Smooth muscle cell (in vitro differentiated cells): ENCODE results near the gene FOXA1. TPM values are rescaled to one million over a fixed set of nuclear protein-coding genes. Genes with fewer than 3 reads are reported as not detected.

Experiments
- DNase-seq: peaks from one replicate; lab custom pipeline; 2025; ENCODE audit not compliant: unreplicated experiment; lab: John Stamatoyannopoulos, UW
- H2AFZ ChIP-seq: fragments of 200-600 bp; sonication (generic); 2 replicates; pipeline ENCODE4 v1.6.0; 2016; ENCODE audit warnings: antibody characterized with exemption, low read depth, mild to moderate bottlenecking
- H3F3A ChIP-seq: fragments of 200-600 bp; sonication (generic); 2 replicates; pipeline ENCODE4 v1.6.0; 2017; ENCODE audit warnings: antibody characterized with exemption, low read depth
- H3K27ac ChIP-seq: fragments of 200-600 bp; sonication (generic); 2 replicates; pipeline ENCODE4 v1.5.1; 2016; ENCODE audit warnings: low read depth, mild to moderate bottlenecking
- H3K27me3 ChIP-seq: fragments of 200-600 bp; sonication (generic); 2 replicates; pipeline ENCODE4 v1.6.1; 2016; ENCODE audit warnings: low read depth, mild to moderate bottlenecking
- H3K36me3 ChIP-seq: fragments of 200-600 bp; sonication (generic); 2 replicates; pipeline ENCODE4 v1.5.1; 2016; ENCODE audit warnings: low read depth
- H3K4me1 ChIP-seq: fragments of 200-600 bp; sonication (generic); 2 replicates; pipeline ENCODE4 v1.5.1; 2016; ENCODE audit warnings: low read depth
- H3K4me2 ChIP-seq: fragments of 200-600 bp; sonication (generic); 2 replicates; pipeline ENCODE4 v1.6.0; 2016; ENCODE audit warnings: mild to moderate bottlenecking
- H3K4me3 ChIP-seq: fragments of 200-600 bp; sonication (generic); 2 replicates; pipeline ENCODE4 v1.5.1; 2016; ENCODE audit warnings: mild to moderate bottlenecking
- H3K79me2 ChIP-seq: fragments of 200-600 bp; sonication (generic); 2 replicates; pipeline ENCODE4 v1.6.0; 2016; ENCODE audit warnings: low read depth, mild to moderate bottlenecking
- H3K9ac ChIP-seq: fragments of 200-600 bp; sonication (generic); 2 replicates; pipeline ENCODE4 v1.6.0; 2016; ENCODE audit warnings: low read depth
- H3K9me3 ChIP-seq: fragments of 200-600 bp; sonication (generic); replicated peaks from 2 replicates; pipeline ENCODE4 v1.5.1; 2016; ENCODE audit warnings: low read depth
- H4K20me1 ChIP-seq: fragments of 200-600 bp; sonication (generic); 2 replicates; pipeline ENCODE4 v1.6.0; 2016; ENCODE audit warnings: low read depth
- CTCF ChIP-seq: fragments of 200-600 bp; sonication (generic); IDR thresholded peaks from 2 replicates; pipeline ENCODE4 v1.5.1; 2017; ENCODE audit warnings: borderline replicate concordance, mild to moderate bottlenecking, antibody characterized with exemption; ENCODE audit not compliant: insufficient read depth, poor library complexity, severe bottlenecking
- WGBS: methylation state at CpG from one replicate; pipeline ENCODE4 v1.1.7; 2016; ENCODE audit warnings: low lambda C conversion rate; 5-methylcytosine and 5-hydroxymethylcytosine counted together
- polyA plus RNA-seq: library from polyadenylated mRNA; unstranded; fragments of >200 nt; fragmentation: Nextera tagmentation; extraction: Ambion mirVana; gene quantifications from 2 replicates; pipeline ENCODE4 v1.2.1, GENCODE V29; 2016
- total RNA-seq: library from RNA; depleted of rRNA; stranded (reverse); fragments of >200 nt; gene quantifications from 2 replicates; pipeline ENCODE4 v1.2.3, GENCODE V29; 2014

Gene FOXA1
- total and polyA plus RNA-seq, 2 experiments from 2014 or later, result 0.18 TPM; not detected in 1

- Histone ChIP-seq H3K4me1 (peaks cover 14% of the 10 kb centered on the region), H3K36me3 (no peaks in the 10 kb centered on the region), H3K27ac (no peak overlapping the region), H3K9me3 (no peaks in the 10 kb centered on the region), H3F3A (no peaks in the 10 kb centered on the region), H3K9ac (no peak overlapping the region), H3K27me3 (peaks cover 97% of the 10 kb centered on the region), H2AFZ (no peak overlapping the region), H3K4me2 (no peak overlapping the region), H4K20me1 (no peaks in the 10 kb centered on the region), H3K4me3 (peak overlapping the region; percentile 37), H3K79me2 (no peaks in the 10 kb centered on the region)
- DNase-seq, result no peak
- TF ChIP-seq CTCF, result no peak
- 43% methylated on average over 4 of the region's 4 CpGs for WGBS
Measured at GRCh38 chr14:37590428-37591139, 4.5 kb downstream of the FOXA1 start.

- TF ChIP-seq CTCF, result no peak
- no peak overlapping the region for H3K4me2 ChIP-seq
- 30% methylated on average over 6 of the region's 6 CpGs for WGBS
Measured at GRCh38 chr14:37589715-37590427, 5.2 kb downstream of the FOXA1 start.

GRCh38 chr14:37588956-37589714 lies 5.9 kb downstream of the FOXA1 start:
- H4K20me1 ChIP-seq, result no peaks in the 10 kb centered on the region
- no peak overlapping the region for H3K27ac ChIP-seq
- no peak overlapping the region for H3K9ac ChIP-seq
- no peak overlapping the region for H3K4me2 ChIP-seq
- DNase-seq, result no peak
- no peaks in the 10 kb centered on the region for H3K79me2 ChIP-seq
- H3K4me1 ChIP-seq, result peaks cover 16% of the 10 kb centered on the region
- peak overlapping the region; percentile 37 for H3K4me3 ChIP-seq
- H3F3A ChIP-seq, result no peaks in the 10 kb centered on the region
- H3K27me3 ChIP-seq, result peaks cover 100% of the 10 kb centered on the region
- H3K36me3 ChIP-seq, result no peaks in the 10 kb centered on the region
- H2AFZ ChIP-seq, result no peak overlapping the region
- TF ChIP-seq CTCF, result no peak
- WGBS, result 5% methylated on average over 16 of the region's 16 CpGs
- no peaks in the 10 kb centered on the region for H3K9me3 ChIP-seq

More at GRCh38 chr14:37589715-37590427, 5.2 kb downstream of the FOXA1 start:
- peak overlapping the region; percentile 37 for H3K4me3 ChIP-seq
- H3F3A ChIP-seq, result no peaks in the 10 kb centered on the region
- no peaks in the 10 kb centered on the region for H3K79me2 ChIP-seq
- H3K27me3 ChIP-seq, result peaks cover 99% of the 10 kb centered on the region
- H3K9ac ChIP-seq, result no peak overlapping the region
- DNase-seq, result no peak
- H4K20me1 ChIP-seq, result no peaks in the 10 kb centered on the region
- no peak overlapping the region for H2AFZ ChIP-seq
- peaks cover 12% of the 10 kb centered on the region for H3K4me1 ChIP-seq
- no peak overlapping the region for H3K27ac ChIP-seq
- no peaks in the 10 kb centered on the region for H3K9me3 ChIP-seq
- H3K36me3 ChIP-seq, result no peaks in the 10 kb centered on the region
